Stimulated activated CD8-positive, alpha-beta memory T cell treated with anti-CD3 and anti-CD28 coated beads, Interleukin-15, amount 100 ng/mL, for 4 hours (primary cell): ENCODE data around the gene SIGLEC10.
"Not testable (repeated sequence)": the region's sequence is repeated elsewhere in the genome, so short reads cannot be mapped to it uniquely, and the experiment has no call there.

ENCODE experiments used
- DNase-seq, 2 donors: peaks; one replicate each; pipeline ENCODE4 v3.0.0-alpha.2; 2020; ENCODE audit warnings: low read depth in 2 of 2

Gene SIGLEC10

GRCh38 chr19:51439021-51439465 is 21.6 kb upstream of the SIGLEC10 start:
- no peak for DNase-seq

- no peak for DNase-seq
These were observed 17.0 kb upstream of the SIGLEC10 start for GRCh38 chr19:51434456-51434855.

- no peak for DNase-seq
These were observed 15.6 kb upstream of the SIGLEC10 start for GRCh38 chr19:51433043-51433442.

GRCh38 chr19:51431124-51431523 is 13.7 kb upstream of the SIGLEC10 start:
- no peak for DNase-seq

- no peak for DNase-seq
These were observed 12.8 kb upstream of the SIGLEC10 start for GRCh38 chr19:51430221-51430620.

- DNase-seq = no peak
These were observed 9.8 kb upstream of the SIGLEC10 start for GRCh38 chr19:51427201-51427600.

- peak; percentile 60 for DNase-seq
These were observed 4.6 kb upstream of the SIGLEC10 start for GRCh38 chr19:51422053-51422448.

- no peak for DNase-seq
These were observed 4.0 kb upstream of the SIGLEC10 start for GRCh38 chr19:51421229-51422052.

- not testable (repeated sequence) for DNase-seq
These were observed 3.1 kb upstream of the SIGLEC10 start for GRCh38 chr19:51420511-51420910.

GRCh38 chr19:51418707-51419106 is 1.3 kb upstream of the SIGLEC10 start:
- no peak for DNase-seq

GRCh38 chr19:51417810-51418157 is 342 bp upstream of the SIGLEC10 start:
- DNase-seq = no peak

GRCh38 chr19:51416422-51416821 is 1.0 kb downstream of the SIGLEC10 start:
- DNase-seq = not testable (repeated sequence)

GRCh38 chr19:51415187-51415586 is 2.3 kb downstream of the SIGLEC10 start:
- no peak for DNase-seq

- DNase-seq = no peak
These were observed 6.3 kb downstream of the SIGLEC10 start for GRCh38 chr19:51410950-51411748.

- no peak for DNase-seq
These were observed 9.8 kb downstream of the SIGLEC10 start for GRCh38 chr19:51407511-51408131.

GRCh38 chr19:51402117-51402516 is 15.3 kb downstream of the SIGLEC10 start:
- DNase-seq = no peak

GRCh38 chr19:51399936-51400335 is 17.5 kb downstream of the SIGLEC10 start:
- not testable (repeated sequence) for DNase-seq

GRCh38 chr19:51399231-51399630 is 18.2 kb downstream of the SIGLEC10 start:
- no peak for DNase-seq

- DNase-seq = no peak
These were observed 19.2 kb downstream of the SIGLEC10 start for GRCh38 chr19:51398096-51398704.

GRCh38 chr19:51397453-51397852 is 20.0 kb downstream of the SIGLEC10 start:
- not testable (repeated sequence) for DNase-seq

- no peak for DNase-seq
These were observed 21.3 kb downstream of the SIGLEC10 start for GRCh38 chr19:51396175-51396574.
